ENCODE measurements around the gene UBE2Q1.

DNA sequence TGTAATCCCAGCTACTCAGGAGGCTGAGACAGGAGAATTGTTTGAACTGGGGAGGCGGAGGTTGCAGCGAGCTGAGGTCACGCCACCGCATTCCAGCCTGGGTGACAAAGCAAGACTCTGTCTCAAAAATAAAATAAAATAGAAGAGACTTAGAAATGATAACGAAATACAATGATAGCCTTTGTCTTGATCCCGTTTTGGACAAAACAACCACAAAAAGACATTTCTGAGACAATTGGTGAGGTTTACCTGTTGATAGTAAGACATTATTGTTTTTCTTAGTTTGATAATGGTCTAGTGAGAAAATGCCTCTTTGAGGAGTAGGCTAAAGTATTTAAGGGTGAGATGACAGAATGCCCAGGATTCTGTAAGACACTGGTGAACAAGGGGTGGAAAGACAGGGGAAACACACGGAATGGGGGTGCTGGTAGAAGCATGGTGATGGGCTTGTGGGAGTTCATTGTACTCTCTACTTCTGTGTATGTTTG is 44.4 kb downstream of the UBE2Q1 start:
- TF ChIP-seq FOSL1 (IDR thresholded peaks at IDR 0.05; ENCODE audit: low read depth) (no peak), POLR2A (IDR thresholded peaks at IDR 0.05; ENCODE audit: borderline replicate concordance, extremely low read depth, insufficient read depth, insufficient read length) (no peak), YY1 (IDR thresholded peaks at IDR 0.05; ENCODE audit: extremely low read depth, insufficient replicate concordance, low read depth, low read length) (no peak)
- TF ChIP-seq, protein P1, sequence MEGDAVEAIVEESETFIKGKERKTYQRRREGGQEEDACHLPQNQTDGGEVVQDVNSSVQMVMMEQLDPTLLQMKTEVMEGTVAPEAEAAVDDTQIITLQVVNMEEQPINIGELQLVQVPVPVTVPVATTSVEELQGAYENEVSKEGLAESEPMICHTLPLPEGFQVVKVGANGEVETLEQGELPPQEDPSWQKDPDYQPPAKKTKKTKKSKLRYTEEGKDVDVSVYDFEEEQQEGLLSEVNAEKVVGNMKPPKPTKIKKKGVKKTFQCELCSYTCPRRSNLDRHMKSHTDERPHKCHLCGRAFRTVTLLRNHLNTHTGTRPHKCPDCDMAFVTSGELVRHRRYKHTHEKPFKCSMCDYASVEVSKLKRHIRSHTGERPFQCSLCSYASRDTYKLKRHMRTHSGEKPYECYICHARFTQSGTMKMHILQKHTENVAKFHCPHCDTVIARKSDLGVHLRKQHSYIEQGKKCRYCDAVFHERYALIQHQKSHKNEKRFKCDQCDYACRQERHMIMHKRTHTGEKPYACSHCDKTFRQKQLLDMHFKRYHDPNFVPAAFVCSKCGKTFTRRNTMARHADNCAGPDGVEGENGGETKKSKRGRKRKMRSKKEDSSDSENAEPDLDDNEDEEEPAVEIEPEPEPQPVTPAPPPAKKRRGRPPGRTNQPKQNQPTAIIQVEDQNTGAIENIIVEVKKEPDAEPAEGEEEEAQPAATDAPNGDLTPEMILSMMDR (IDR thresholded peaks at IDR 0.05 in 2 of 3, conservative IDR thresholded peaks at IDR 0.05 in 1 of 3; ENCODE audit: borderline replicate concordance in 1 of 3, insufficient read depth in 1 of 3, low read depth in 2 of 3, low read length in 2 of 3), result no peak
